WTC11 (cell line): ENCODE measurements around the gene KCNQ4. TPM values are rescaled to one million over a fixed set of nuclear protein-coding genes. Genes with fewer than 3 reads are reported as not detected.

Source experiments
- ATAC-seq: fragments of 200-7000 bp; cut with Tn5 transposase; 2 replicates; pipeline ENCODE4 v1.10.0; 2021; ENCODE audit warnings: mild to moderate bottlenecking, moderate library complexity
- CTCF ChIA-PET: fragments of 300-600 bp; sonication (Branson Sonifier 250); formaldehyde crosslinking; loops from one replicate; lab custom pipeline; 2021; ENCODE audit warnings: antibody characterized with exemption; lab: Charles Lee
- POLR2A ChIA-PET: fragments of 350-600 bp; sonication (Branson Sonifier 250); formaldehyde crosslinking; loops from one replicate; lab custom pipeline; 2021; ENCODE audit warnings: antibody characterized with exemption; lab: Charles Lee
- DNase-seq: peaks from one replicate; pipeline ENCODE4 v3.0.0; 2021; ENCODE audit warnings: low spot score
- H3K27ac Mint-ChIP-seq: 2 replicates; pipeline ENCODE4 v1.8.0; 2021; ENCODE audit warnings: mixed read lengths
- H3K27me3 Mint-ChIP-seq: 2 replicates; pipeline ENCODE4 v1.8.0; 2021; ENCODE audit warnings: low read depth, mild to moderate bottlenecking, moderate library complexity, mixed read lengths
- H3K36me3 Mint-ChIP-seq: 2 replicates; pipeline ENCODE4 v1.8.0; 2021; ENCODE audit warnings: mixed read lengths
- H3K4me1 Mint-ChIP-seq: 2 replicates; pipeline ENCODE4 v1.8.0; 2022; ENCODE audit warnings: mixed read lengths
- H3K4me3 Mint-ChIP-seq: 2 replicates; pipeline ENCODE4 v1.8.0; 2021; ENCODE audit warnings: mild to moderate bottlenecking, moderate library complexity, mixed read lengths
- H3K9me3 Mint-ChIP-seq: 2 replicates; pipeline ENCODE4 v1.8.0; 2021; ENCODE audit warnings: mixed read lengths
- ATF1 ChIP-seq: sonication (generic); formaldehyde crosslinking; IDR thresholded peaks from 2 replicates; pipeline ENCODE4 v1.8.1; 2023; ENCODE audit warnings: mild to moderate bottlenecking, moderate library complexity, missing genetic modification reagents
- CREB1 ChIP-seq: sonication (generic); formaldehyde crosslinking; IDR thresholded peaks from 2 replicates; pipeline ENCODE4 v1.8.0; 2023; ENCODE audit warnings: mild to moderate bottlenecking, missing genetic modification reagents
- GABPB1 ChIP-seq: sonication (generic); formaldehyde crosslinking; IDR thresholded peaks from 2 replicates; pipeline ENCODE4 v1.8.1; 2023; ENCODE audit warnings: mild to moderate bottlenecking, missing genetic modification reagents
- GRHL2 ChIP-seq: fragments of 250-450 bp; sonication (Bioruptor Pico); IDR thresholded peaks from 2 replicates; pipeline ENCODE4 v1.8.0; 2022; ENCODE audit warnings: mild to moderate bottlenecking, moderate library complexity; ENCODE audit not compliant: insufficient replicate concordance, severe bottlenecking
- HMGA2 ChIP-seq: fragments of 250-450 bp; sonication (Bioruptor Pico); IDR thresholded peaks from 2 replicates; pipeline ENCODE4 v1.4.0; 2021; ENCODE audit warnings: mild to moderate bottlenecking, moderate library complexity
- ZNF396 ChIP-seq: fragments of 250-450 bp; sonication (Bioruptor Pico); IDR thresholded peaks from 2 replicates; pipeline ENCODE4 v1.8.0; 2021; ENCODE audit warnings: mild to moderate bottlenecking, moderate library complexity, borderline replicate concordance
- ZNF423 ChIP-seq: fragments of 250-450 bp; sonication (Bioruptor Pico); IDR thresholded peaks from 2 replicates; pipeline ENCODE4 v2.1.2; 2022; ENCODE audit warnings: mild to moderate bottlenecking, moderate library complexity
- total RNA-seq: library from RNA; stranded (reverse); gene quantifications from 3 replicates; pipeline ENCODE4 v1.2.3, GENCODE V29; 2021
- TF ChIP-seq, protein P1 (sequence below): fragments of 200-600 bp; IDR thresholded peaks from 2 replicates; pipeline ENCODE4 v1.8.0; 2022; ENCODE audit warnings: antibody characterized with exemption
- TF ChIP-seq, protein P2 (sequence below): sonication (generic); formaldehyde crosslinking; IDR thresholded peaks from 2 replicates; pipeline ENCODE4 v1.8.1; 2023; ENCODE audit warnings: mild to moderate bottlenecking, missing genetic modification reagents, moderate library complexity
- TF ChIP-seq, protein P3 (sequence below): fragments of 250-450 bp; sonication (Bioruptor Pico); IDR thresholded peaks from 2 replicates; pipeline ENCODE4 v1.9.0; 2021; ENCODE audit warnings: mild to moderate bottlenecking, borderline replicate concordance
- TF ChIP-seq, protein P4 (sequence below): sonication (generic); formaldehyde crosslinking; IDR thresholded peaks from 2 replicates; pipeline ENCODE4 v1.8.1; 2023; ENCODE audit warnings: mild to moderate bottlenecking, moderate library complexity, missing genetic modification reagents
- TF ChIP-seq, protein P5 (sequence below): fragments of 250-450 bp; sonication (Bioruptor Pico); IDR thresholded peaks from 2 replicates; pipeline ENCODE4 v2.1.2; 2022; ENCODE audit warnings: mild to moderate bottlenecking, moderate library complexity
- TF ChIP-seq, protein P6 (sequence below): sonication (generic); formaldehyde crosslinking; IDR thresholded peaks from 2 replicates; pipeline ENCODE4 v1.8.0; 2022; ENCODE audit warnings: mild to moderate bottlenecking, missing genetic modification reagents

The KCNQ4 gene
- total RNA-seq, 1 experiment from 2014 or later, result 4.0 TPM

DNA sequence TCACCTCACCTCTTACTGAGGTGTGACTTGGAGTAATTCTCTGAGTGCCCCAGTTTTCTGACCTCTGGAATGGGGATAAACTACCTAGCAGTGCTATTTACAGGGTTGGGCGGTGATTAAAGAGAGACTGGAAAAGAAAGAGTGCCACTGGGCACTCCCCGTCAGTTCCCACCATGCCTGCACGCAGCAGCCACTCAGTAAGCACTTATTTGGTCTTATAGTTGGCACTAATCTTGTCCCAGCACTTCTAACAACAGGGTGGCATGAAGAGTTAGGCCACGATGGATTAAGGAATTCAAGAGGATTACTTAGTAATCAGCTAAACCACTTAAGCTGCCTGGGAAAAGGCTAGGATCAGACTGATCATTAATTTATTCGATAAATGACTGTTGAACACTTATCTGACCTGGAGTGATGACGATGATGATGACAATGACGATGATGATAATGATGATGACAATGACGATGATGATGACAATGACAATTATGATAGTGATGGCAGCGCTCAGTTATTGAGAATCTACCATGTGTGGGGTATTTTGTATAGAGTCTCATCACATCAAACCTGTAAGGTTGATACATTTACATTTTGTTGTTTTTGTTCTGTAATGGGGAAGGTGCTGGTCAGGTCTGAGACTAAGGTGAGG lies 73.2 kb downstream of the KCNQ4 start (continued):
- TF ChIP-seq, protein P1, sequence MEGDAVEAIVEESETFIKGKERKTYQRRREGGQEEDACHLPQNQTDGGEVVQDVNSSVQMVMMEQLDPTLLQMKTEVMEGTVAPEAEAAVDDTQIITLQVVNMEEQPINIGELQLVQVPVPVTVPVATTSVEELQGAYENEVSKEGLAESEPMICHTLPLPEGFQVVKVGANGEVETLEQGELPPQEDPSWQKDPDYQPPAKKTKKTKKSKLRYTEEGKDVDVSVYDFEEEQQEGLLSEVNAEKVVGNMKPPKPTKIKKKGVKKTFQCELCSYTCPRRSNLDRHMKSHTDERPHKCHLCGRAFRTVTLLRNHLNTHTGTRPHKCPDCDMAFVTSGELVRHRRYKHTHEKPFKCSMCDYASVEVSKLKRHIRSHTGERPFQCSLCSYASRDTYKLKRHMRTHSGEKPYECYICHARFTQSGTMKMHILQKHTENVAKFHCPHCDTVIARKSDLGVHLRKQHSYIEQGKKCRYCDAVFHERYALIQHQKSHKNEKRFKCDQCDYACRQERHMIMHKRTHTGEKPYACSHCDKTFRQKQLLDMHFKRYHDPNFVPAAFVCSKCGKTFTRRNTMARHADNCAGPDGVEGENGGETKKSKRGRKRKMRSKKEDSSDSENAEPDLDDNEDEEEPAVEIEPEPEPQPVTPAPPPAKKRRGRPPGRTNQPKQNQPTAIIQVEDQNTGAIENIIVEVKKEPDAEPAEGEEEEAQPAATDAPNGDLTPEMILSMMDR, result no peak
- TF ChIP-seq CREB1 (no peak), GABPB1 (CRISPR knock-in tag) (no peak), GRHL2 (CRISPR knock-in tag) (no peak), HMGA2 (CRISPR knock-in tag) (no peak), ZNF396 (CRISPR knock-in tag) (no peak)
- TF ChIP-seq, protein P2, sequence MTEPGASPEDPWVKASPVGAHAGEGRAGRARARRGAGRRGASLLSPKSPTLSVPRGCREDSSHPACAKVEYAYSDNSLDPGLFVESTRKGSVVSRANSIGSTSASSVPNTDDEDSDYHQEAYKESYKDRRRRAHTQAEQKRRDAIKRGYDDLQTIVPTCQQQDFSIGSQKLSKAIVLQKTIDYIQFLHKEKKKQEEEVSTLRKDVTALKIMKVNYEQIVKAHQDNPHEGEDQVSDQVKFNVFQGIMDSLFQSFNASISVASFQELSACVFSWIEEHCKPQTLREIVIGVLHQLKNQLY (CRISPR knock-in tag), result no peak
- TF ChIP-seq, protein P3, sequence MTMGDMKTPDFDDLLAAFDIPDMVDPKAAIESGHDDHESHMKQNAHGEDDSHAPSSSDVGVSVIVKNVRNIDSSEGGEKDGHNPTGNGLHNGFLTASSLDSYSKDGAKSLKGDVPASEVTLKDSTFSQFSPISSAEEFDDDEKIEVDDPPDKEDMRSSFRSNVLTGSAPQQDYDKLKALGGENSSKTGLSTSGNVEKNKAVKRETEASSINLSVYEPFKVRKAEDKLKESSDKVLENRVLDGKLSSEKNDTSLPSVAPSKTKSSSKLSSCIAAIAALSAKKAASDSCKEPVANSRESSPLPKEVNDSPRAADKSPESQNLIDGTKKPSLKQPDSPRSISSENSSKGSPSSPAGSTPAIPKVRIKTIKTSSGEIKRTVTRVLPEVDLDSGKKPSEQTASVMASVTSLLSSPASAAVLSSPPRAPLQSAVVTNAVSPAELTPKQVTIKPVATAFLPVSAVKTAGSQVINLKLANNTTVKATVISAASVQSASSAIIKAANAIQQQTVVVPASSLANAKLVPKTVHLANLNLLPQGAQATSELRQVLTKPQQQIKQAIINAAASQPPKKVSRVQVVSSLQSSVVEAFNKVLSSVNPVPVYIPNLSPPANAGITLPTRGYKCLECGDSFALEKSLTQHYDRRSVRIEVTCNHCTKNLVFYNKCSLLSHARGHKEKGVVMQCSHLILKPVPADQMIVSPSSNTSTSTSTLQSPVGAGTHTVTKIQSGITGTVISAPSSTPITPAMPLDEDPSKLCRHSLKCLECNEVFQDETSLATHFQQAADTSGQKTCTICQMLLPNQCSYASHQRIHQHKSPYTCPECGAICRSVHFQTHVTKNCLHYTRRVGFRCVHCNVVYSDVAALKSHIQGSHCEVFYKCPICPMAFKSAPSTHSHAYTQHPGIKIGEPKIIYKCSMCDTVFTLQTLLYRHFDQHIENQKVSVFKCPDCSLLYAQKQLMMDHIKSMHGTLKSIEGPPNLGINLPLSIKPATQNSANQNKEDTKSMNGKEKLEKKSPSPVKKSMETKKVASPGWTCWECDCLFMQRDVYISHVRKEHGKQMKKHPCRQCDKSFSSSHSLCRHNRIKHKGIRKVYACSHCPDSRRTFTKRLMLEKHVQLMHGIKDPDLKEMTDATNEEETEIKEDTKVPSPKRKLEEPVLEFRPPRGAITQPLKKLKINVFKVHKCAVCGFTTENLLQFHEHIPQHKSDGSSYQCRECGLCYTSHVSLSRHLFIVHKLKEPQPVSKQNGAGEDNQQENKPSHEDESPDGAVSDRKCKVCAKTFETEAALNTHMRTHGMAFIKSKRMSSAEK (CRISPR knock-in tag), result no peak

DNA sequence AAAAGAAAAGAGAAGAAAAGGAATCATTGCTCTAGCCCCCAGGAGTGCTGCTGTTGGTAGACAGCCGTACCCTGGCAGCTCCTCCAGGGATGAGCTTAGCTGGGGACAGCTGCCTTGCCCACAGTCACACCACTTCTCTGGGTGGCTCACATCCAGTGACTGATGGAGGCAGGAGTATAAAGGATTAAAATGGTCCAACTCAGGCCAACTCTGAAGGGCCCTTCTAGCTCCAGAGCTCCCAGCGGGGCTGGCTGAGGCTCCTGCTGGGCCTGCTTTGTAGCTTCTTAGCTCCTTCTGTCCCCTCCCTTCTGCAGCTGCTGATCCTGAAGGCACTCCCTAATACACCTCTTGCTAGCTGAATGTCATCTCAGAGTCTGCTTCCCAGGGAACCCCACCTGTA lies 74.2 kb downstream of the KCNQ4 start:
- Mint-ChIP-seq H3K9me3 (no peaks in the 10 kb centered on the region), H3K27ac (no peak overlapping the region), H3K4me3 (no peak overlapping the region), H3K4me1 (peaks cover 11% of the 10 kb centered on the region), H3K27me3 (peaks cover 32% of the 10 kb centered on the region), H3K36me3 (no peaks in the 10 kb centered on the region)
- CTCF ChIA-PET, result interaction anchor here (0.7 to 19.7 kb wide), 4 partner anchors 8 to 163 kb away, joined by 3 to 515 read pairs (median 8); no protein-coding TSS in a partner anchor
- ATAC-seq (no peak), DNase-seq (no peak)
- POLR2A ChIA-PET, result interaction anchor here (0.6 kb wide), 1 partner anchor 91 kb away, joined by 3 read pairs; no protein-coding TSS in a partner anchor
- TF ChIP-seq ZNF423 (CRISPR knock-in tag) (peak; percentile 56), ATF1 (CRISPR knock-in tag) (no peak)
- TF ChIP-seq, protein P4, sequence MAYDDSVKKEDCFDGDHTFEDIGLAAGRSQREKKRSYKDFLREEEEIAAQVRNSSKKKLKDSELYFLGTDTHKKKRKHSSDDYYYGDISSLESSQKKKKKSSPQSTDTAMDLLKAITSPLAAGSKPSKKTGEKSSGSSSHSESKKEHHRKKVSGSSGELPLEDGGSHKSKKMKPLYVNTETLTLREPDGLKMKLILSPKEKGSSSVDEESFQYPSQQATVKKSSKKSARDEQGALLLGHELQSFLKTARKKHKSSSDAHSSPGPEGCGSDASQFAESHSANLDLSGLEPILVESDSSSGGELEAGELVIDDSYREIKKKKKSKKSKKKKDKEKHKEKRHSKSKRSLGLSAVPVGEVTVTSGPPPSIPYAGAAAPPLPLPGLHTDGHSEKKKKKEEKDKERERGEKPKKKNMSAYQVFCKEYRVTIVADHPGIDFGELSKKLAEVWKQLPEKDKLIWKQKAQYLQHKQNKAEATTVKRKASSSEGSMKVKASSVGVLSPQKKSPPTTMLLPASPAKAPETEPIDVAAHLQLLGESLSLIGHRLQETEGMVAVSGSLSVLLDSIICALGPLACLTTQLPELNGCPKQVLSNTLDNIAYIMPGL, result no peak
- TF ChIP-seq, protein P5, sequence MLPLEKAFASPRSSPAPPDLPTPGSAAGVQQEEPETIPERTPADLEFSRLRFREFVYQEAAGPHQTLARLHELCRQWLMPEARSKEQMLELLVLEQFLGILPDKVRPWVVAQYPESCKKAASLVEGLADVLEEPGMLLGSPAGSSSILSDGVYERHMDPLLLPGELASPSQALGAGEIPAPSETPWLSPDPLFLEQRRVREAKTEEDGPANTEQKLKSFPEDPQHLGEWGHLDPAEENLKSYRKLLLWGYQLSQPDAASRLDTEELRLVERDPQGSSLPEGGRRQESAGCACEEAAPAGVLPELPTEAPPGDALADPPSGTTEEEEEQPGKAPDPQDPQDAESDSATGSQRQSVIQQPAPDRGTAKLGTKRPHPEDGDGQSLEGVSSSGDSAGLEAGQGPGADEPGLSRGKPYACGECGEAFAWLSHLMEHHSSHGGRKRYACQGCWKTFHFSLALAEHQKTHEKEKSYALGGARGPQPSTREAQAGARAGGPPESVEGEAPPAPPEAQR, result no peak
- TF ChIP-seq, protein P6, sequence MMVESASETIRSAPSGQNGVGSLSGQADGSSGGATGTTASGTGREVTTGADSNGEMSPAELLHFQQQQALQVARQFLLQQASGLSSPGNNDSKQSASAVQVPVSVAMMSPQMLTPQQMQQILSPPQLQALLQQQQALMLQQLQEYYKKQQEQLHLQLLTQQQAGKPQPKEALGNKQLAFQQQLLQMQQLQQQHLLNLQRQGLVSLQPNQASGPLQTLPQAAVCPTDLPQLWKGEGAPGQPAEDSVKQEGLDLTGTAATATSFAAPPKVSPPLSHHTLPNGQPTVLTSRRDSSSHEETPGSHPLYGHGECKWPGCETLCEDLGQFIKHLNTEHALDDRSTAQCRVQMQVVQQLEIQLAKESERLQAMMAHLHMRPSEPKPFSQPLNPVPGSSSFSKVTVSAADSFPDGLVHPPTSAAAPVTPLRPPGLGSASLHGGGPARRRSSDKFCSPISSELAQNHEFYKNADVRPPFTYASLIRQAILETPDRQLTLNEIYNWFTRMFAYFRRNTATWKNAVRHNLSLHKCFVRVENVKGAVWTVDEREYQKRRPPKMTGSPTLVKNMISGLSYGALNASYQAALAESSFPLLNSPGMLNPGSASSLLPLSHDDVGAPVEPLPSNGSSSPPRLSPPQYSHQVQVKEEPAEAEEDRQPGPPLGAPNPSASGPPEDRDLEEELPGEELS (CRISPR knock-in tag), result no peak
